HepG2 (cell line): Measurements from ENCODE around the gene USP7. TPM values are rescaled to one million over a fixed set of nuclear protein-coding genes. Genes with fewer than 3 reads are reported as not detected.

Experiments used
- ATM ChIP-seq: fragments of 450-650 bp; IDR thresholded peaks from 2 replicates; pipeline ENCODE4 v1.7.1; 2017; ENCODE audit warnings: mild to moderate bottlenecking, borderline replicate concordance
- MBD4 ChIP-seq: IDR thresholded peaks from 2 replicates; pipeline ENCODE4 v1.6.1; 2012; ENCODE audit warnings: low read length, inconsistent platforms, borderline replicate concordance
- NFYC ChIP-seq: IDR thresholded peaks from 2 replicates; pipeline ENCODE4 v1.6.1; 2016; ENCODE audit warnings: missing genetic modification reagents, missing compliant biosample characterization
- PAF1 ChIP-seq: IDR thresholded peaks from 2 replicates; pipeline ENCODE4 v1.6.1; 2016; ENCODE audit warnings: missing genetic modification reagents, missing compliant biosample characterization
- SMARCE1 ChIP-seq: fragments of 450-650 bp; IDR thresholded peaks from 2 replicates; pipeline ENCODE4 v1.6.1; 2017; ENCODE audit warnings: borderline replicate concordance
- TCF7 ChIP-seq: sonication (generic); IDR thresholded peaks from 2 replicates; pipeline ENCODE4 v1.6.1; 2016; ENCODE audit warnings: antibody characterized with exemption, low read depth
- UBTF ChIP-seq: sonication (generic); formaldehyde crosslinking; IDR thresholded peaks from 2 replicates; pipeline ENCODE4 v1.4.0; 2020; ENCODE audit warnings: mild to moderate bottlenecking, missing genetic modification reagents
- USF2 ChIP-seq, 2 experiments: sonication (generic) in 1 of 2; formaldehyde crosslinking in 1 of 2; IDR thresholded peaks; 2 replicates each; pipeline versions ENCODE4 v1.5.1 to v1.6.1; 2011 to 2020; ENCODE audit warnings: borderline replicate concordance in 1 of 2, low read depth in 1 of 2, low read length in 1 of 2, mild to moderate bottlenecking in 1 of 2, missing genetic modification reagents in 1 of 2, moderate library complexity in 1 of 2
- YY1 ChIP-seq: IDR thresholded peaks from 2 replicates; pipeline ENCODE4 v1.6.1; 2011; ENCODE audit warnings: low read length, low read depth, moderate library complexity, mild to moderate bottlenecking; ENCODE audit not compliant: insufficient read depth, insufficient replicate concordance
- ZNF136 ChIP-seq: sonication (generic); formaldehyde crosslinking; IDR thresholded peaks from 2 replicates; pipeline ENCODE4 v1.8.1; 2022; ENCODE audit warnings: low read depth, mild to moderate bottlenecking, moderate library complexity, missing genetic modification reagents
- ZNF180 ChIP-seq: sonication (generic); formaldehyde crosslinking; IDR thresholded peaks from 2 replicates; pipeline ENCODE4 v1.4.0; 2020; ENCODE audit warnings: low read depth, missing genetic modification reagents, borderline replicate concordance
- ZNF207 ChIP-seq: fragments of 450-650 bp; IDR thresholded peaks from 2 replicates; pipeline ENCODE4 v1.6.1; 2016; ENCODE audit warnings: antibody characterized with exemption, borderline replicate concordance
- ZNF446 ChIP-seq: sonication (generic); formaldehyde crosslinking; IDR thresholded peaks from 2 replicates; pipeline ENCODE4 v1.5.0; 2020; ENCODE audit warnings: mild to moderate bottlenecking, missing genetic modification reagents
- ZNF570 ChIP-seq: sonication (generic); formaldehyde crosslinking; IDR thresholded peaks from 2 replicates; pipeline ENCODE4 v1.4.0; 2020; ENCODE audit warnings: mild to moderate bottlenecking, missing genetic modification reagents, borderline replicate concordance
- ZNF746 ChIP-seq: sonication (generic); formaldehyde crosslinking; IDR thresholded peaks from 2 replicates; pipeline ENCODE4 v1.8.0; 2022; ENCODE audit warnings: mild to moderate bottlenecking, missing genetic modification reagents
- ZNF747 ChIP-seq: sonication (generic); formaldehyde crosslinking; IDR thresholded peaks from 2 replicates; pipeline ENCODE4 v1.8.1; 2023; ENCODE audit warnings: missing genetic modification reagents, mild to moderate bottlenecking, borderline replicate concordance
- ZNF773 ChIP-seq: sonication (generic); formaldehyde crosslinking; IDR thresholded peaks from 2 replicates; pipeline ENCODE4 v1.4.0; 2020; ENCODE audit warnings: missing genetic modification reagents, borderline replicate concordance
- polyA plus RNA-seq, 8 experiments: library from polyadenylated mRNA; depleted of rRNA in 3 of 8; stranded (reverse) in 7 of 8; unstranded in 1 of 8; fragments of >200 nt; fragmentation: Illumina TruSeq in 4 of 8; extraction: Trizol in 4 of 8; gene quantifications; 2 replicates each; pipeline versions ENCODE4 v1.2.1 to v1.2.3, GENCODE V29; 2011 to 2016; ENCODE audit warnings: low read depth in 4 of 8, missing spikeins in 1 of 8, mixed read lengths in 1 of 8; ENCODE audit not compliant: insufficient read depth in 1 of 8
- total RNA-seq, 5 experiments: library from RNA; depleted of rRNA; stranded (reverse); fragments of >200 nt; fragmentation: Illumina TruSeq; extraction: Trizol; gene quantifications; 2 replicates each; pipeline ENCODE4 v1.2.3, GENCODE V29; 2016; ENCODE audit warnings: low read depth in 1 of 5
- TF ChIP-seq, protein P1 (sequence below): sonication (generic); formaldehyde crosslinking; IDR thresholded peaks from 2 replicates; pipeline ENCODE4 v1.4.0; 2020; ENCODE audit warnings: missing genetic modification reagents, borderline replicate concordance
- TF ChIP-seq, protein P2 (sequence below): sonication (generic); formaldehyde crosslinking; IDR thresholded peaks from 2 replicates; pipeline ENCODE4 v1.5.0; 2020; ENCODE audit warnings: missing genetic modification reagents, mild to moderate bottlenecking, borderline replicate concordance

The USP7 gene
- total and polyA plus RNA-seq, 2 of the 13 experiments (the other 11 are each of a cell fraction or from before 2014, with no cell fraction given), result 52.5 to 173 TPM

- TF ChIP-seq ZNF207, result no peak
- TF ChIP-seq UBTF (CRISPR knock-in tag), result peak; percentile 78
- no peak for TF ChIP-seq ZNF446
- no peak for TF ChIP-seq MBD4
- no peak for TF ChIP-seq TCF7
- 0 out of 2 replicates have a peak, but pooled peaks have one; percentile 32 for TF ChIP-seq NFYC (CRISPR knock-in tag)
- TF ChIP-seq ZNF136 (CRISPR knock-in tag), result no peak
- TF ChIP-seq ZNF773 (CRISPR knock-in tag), result no peak; the same call in 1 of the 2 replicates
- no peak for TF ChIP-seq ATM
- TF ChIP-seq, protein P1, sequence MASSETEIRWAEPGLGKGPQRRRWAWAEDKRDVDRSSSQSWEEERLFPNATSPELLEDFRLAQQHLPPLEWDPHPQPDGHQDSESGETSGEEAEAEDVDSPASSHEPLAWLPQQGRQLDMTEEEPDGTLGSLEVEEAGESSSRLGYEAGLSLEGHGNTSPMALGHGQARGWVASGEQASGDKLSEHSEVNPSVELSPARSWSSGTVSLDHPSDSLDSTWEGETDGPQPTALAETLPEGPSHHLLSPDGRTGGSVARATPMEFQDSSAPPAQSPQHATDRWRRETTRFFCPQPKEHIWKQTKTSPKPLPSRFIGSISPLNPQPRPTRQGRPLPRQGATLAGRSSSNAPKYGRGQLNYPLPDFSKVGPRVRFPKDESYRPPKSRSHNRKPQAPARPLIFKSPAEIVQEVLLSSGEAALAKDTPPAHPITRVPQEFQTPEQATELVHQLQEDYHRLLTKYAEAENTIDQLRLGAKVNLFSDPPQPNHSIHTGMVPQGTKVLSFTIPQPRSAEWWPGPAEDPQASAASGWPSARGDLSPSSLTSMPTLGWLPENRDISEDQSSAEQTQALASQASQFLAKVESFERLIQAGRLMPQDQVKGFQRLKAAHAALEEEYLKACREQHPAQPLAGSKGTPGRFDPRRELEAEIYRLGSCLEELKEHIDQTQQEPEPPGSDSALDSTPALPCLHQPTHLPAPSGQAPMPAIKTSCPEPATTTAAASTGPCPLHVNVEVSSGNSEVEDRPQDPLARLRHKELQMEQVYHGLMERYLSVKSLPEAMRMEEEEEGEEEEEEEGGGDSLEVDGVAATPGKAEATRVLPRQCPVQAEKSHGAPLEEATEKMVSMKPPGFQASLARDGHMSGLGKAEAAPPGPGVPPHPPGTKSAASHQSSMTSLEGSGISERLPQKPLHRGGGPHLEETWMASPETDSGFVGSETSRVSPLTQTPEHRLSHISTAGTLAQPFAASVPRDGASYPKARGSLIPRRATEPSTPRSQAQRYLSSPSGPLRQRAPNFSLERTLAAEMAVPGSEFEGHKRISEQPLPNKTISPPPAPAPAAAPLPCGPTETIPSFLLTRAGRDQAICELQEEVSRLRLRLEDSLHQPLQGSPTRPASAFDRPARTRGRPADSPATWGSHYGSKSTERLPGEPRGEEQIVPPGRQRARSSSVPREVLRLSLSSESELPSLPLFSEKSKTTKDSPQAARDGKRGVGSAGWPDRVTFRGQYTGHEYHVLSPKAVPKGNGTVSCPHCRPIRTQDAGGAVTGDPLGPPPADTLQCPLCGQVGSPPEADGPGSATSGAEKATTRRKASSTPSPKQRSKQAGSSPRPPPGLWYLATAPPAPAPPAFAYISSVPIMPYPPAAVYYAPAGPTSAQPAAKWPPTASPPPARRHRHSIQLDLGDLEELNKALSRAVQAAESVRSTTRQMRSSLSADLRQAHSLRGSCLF (CRISPR knock-in tag), result no peak
- TF ChIP-seq YY1, result no peak
- TF ChIP-seq SMARCE1, result no peak
- no peak for TF ChIP-seq PAF1 (CRISPR knock-in tag)
- no peak for TF ChIP-seq ZNF180 (CRISPR knock-in tag)
- peak; percentile 81 for TF ChIP-seq USF2 (IDR thresholded peaks at IDR 0.05; ENCODE audit: low read depth, low read length)
- peak; percentile 83; the same call in 1 of the 2 replicates for TF ChIP-seq USF2 (CRISPR knock-in tag; IDR thresholded peaks at IDR 0.05; ENCODE audit: borderline replicate concordance)
- TF ChIP-seq ZNF570 (CRISPR knock-in tag), result no peak
- peak; percentile 93 for TF ChIP-seq ZNF746 (CRISPR knock-in tag)
- TF ChIP-seq ZNF747 (CRISPR knock-in tag), result peak; percentile 70; the same call in 1 of the 2 replicates
- TF ChIP-seq, protein P2, sequence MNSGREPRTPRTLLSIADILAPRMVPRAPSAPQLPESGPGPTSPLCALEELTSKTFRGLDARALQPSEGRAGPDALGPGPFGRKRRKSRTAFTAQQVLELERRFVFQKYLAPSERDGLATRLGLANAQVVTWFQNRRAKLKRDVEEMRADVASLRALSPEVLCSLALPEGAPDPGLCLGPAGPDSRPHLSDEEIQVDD (CRISPR knock-in tag), result 0 out of 2 replicates have a peak, but pooled peaks have one; percentile 65
These were observed 97.4 kb downstream of the USP7 start (continued) for GRCh38 chr16:8866118-8866883.
